ENCODE data around the gene APP. TPM values are rescaled to one million over a fixed set of nuclear protein-coding genes. Genes with fewer than 3 reads are reported as not detected.
"Not testable (repeated sequence)": the region's sequence is repeated elsewhere in the genome, so short reads cannot be mapped to it uniquely, and the experiment has no call there.

Gene APP
- total RNA-seq, 2 donors from 2014 or later: 410 to 411 TPM

DNA sequence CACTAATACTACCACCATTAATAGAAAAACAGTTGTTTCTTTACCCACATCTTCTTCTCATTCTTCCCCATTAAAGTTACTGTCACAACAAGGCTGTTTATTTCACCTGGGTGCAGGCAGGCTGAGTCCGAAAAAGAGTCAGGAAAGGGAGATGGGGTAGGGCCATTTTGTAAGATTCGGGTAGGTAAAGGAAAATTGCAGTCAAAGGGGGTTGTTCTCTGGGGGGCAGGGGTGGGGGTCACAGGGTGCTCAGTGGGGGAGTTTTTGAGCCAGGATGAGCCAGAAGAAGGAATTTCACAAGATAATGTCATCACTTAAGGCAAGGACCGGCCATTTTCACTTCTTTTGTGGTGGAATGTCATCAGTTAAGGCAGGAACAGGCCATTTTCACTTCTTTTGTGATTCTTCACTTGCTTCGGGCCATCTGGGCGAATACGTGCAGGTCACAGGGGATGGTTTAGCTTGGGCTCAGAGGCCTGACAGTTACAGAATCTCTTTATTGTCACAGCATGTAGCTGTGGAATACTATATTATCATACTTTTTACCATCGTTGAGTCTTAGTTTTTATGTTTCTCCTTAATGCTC, 89.3 kb downstream of the APP start:
- intact Hi-C loops (cut with DNase I); DNase-seq (ENCODE audit: low spot score): not testable (repeated sequence)

DNA sequence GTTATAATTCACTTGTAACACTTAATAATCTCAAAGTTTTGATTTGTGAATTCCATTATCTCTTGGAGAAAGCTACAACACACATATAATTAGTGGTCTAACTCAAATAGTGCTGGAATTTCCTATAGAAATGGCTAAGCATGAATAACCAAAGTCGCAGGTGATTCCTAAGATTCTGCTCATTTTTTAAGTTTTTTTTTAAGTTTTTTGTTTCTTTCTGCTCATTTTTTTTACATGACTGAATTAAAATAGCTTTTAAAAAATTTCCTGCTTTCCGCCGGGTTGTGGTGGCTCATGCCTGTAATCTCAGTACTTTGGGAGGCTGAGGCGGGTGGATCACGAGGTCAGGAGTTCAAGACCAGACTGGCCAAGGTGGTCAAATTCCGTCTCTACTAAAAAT, 90.4 kb downstream of the APP start:
- DNase-seq (ENCODE audit: low spot score): no peak
- intact Hi-C loops (cut with DNase I): no loop called here

DNA sequence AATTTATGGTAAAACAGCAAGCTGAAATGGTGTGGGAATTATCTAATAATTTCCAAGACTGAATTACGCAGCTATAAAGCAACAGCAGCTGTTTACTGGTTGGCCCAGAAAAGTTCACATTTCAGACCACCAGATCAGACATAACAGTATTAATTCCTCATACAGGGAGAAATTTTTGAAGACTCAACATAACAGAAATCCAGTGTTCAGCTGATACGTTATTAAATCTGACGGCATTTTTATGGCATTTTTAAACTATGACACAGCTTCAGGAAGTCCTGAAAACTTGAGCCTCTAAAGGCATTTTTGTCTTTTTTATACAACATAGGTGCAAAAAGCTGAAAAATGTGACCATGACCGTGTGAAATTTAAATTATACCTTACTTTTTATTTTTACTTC, 91.2 kb downstream of the APP start:
- no peak for DNase-seq (ENCODE audit: low spot score)
- intact Hi-C loops (cut with DNase I): no loop called here

DNA sequence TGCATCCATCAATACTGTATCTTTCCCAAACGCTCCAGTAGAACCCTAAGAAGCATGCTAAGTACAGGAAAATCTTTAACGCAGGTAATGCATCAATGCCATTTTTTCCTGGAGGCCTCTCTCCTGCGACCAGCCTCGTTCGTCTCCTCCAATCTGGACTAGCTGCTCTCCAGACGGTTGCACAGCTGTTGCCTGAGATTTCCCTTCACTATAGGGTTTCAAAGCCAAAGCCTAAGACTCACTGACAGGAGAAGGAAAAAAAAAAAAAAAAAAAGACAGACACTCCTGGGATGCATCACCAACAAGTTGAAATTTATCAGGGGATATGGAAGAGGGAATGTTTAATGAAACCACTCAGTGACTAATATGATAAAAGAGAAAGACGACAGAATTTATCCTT, 93.0 kb downstream of the APP start:
- DNase-seq (ENCODE audit: low spot score): no peak
- intact Hi-C loops (cut with DNase I): no loop called here

DNA sequence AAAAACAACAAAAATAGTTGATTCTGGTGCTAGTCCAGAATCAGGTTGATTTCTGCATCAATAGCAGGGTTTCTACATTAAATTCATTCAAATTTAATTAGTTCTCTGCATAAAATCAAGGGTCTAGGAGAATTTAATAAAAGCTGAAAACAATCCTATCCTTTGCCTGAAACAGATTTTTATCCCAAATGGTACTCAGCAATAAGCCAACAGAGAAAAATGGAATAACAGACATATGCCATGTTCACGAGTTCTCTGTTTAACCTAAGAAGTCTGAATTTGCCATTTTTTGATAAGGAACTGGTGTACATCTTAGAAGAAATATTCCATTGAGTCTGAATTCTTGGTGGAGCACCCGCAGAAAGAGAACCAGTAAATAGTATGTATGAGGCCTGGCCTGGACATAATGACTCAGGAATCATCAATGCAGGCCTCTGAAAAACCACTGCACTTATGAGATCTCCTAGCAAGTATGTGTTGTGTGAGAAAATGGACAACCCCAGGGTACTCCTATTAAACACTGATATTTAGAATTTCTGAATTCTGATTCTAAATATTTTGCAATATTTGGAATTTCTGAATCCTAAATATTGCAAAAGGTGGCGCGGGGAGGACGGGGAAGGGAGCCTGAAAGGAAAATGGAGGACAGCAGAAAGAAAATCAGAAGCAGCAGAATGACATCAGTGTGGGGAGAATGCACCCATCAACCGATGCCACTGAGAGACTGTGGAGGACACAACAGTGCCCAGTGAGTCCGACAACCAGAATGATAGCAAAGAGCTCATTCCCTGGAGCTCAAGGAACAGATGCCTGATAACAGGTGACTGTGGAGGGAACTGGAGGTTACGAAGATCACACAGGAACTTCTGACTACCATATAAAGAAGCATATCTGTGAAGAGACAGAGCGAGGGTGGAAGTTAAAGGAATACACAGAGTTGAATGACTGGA, 97.6 kb downstream of the APP start:
- intact Hi-C loops (cut with DNase I): no loop called here
- DNase-seq (ENCODE audit: low spot score): no peak

DNA sequence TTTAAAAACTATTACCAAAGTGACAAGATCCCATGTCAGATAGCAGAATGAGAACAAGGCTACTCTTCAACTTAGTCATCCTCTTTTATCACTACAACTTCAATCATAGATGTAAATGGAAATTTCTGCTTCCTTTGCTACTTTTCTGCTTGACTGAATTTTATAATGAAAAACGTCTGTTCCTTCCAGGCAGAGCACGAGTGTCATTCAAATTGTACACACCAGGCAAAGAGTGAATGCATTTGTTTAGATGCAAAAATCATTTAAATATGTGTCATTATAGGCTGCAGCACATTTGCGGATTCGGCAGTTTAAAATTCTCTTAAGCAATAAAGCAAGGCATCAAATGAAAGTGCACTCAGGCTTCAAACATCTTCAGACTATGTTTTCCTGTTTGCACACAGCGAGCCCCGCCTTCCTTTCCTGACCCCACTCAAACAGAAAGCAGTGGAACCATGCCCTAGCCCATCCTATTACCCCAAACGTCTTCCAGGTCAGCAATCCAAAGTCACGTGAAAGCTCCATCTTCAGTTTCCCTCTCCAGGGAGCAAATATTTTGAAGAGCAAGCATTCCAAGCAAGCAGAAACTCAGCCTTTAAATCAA, 99.6 kb downstream of the APP start:
- intact Hi-C loops (cut with DNase I): no loop called here
- DNase-seq (ENCODE audit: low spot score): no peak

DNA sequence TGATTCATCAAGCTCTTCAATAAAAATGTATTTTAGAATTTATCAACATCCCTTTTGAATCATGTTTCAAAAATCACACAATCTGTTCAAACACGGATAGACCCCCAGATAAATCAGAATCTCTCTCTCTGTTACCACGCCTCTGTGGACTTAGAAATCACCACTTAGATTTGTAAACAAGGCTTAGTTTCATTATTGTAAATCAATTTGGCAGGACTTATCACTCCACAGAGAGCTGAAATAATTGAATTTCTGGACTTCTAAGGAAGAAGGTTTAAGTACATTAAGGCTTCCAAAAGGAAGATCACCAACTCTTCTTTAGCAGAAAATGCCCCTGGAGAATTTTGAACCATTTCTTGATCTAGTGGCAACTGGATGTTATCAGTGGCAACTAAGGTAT, 100.4 kb downstream of the APP start:
- intact Hi-C loops (cut with DNase I): no loop called here
- no peak for DNase-seq (ENCODE audit: low spot score)

DNA sequence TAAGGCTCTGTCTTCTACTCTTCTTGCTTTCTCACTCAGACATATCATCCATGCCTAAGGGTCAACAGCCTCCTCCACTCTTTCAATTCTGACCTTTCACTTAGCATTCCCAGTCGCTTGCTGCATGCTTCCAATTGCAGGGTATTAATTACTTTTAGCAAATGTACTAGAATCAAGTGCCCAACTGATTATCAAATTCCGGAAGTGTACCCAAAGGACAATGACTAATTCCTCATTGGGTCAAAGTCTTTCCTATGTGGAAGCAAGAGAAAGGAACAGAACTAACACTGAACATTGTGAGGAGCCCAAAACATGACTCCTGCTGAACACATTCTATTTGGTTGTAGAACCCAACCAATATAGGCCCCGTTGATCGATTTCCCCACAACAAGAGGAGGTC, 101.8 kb downstream of the APP start:
- intact Hi-C loops (cut with DNase I): no loop called here
- DNase-seq (ENCODE audit: low spot score): no peak

DNA sequence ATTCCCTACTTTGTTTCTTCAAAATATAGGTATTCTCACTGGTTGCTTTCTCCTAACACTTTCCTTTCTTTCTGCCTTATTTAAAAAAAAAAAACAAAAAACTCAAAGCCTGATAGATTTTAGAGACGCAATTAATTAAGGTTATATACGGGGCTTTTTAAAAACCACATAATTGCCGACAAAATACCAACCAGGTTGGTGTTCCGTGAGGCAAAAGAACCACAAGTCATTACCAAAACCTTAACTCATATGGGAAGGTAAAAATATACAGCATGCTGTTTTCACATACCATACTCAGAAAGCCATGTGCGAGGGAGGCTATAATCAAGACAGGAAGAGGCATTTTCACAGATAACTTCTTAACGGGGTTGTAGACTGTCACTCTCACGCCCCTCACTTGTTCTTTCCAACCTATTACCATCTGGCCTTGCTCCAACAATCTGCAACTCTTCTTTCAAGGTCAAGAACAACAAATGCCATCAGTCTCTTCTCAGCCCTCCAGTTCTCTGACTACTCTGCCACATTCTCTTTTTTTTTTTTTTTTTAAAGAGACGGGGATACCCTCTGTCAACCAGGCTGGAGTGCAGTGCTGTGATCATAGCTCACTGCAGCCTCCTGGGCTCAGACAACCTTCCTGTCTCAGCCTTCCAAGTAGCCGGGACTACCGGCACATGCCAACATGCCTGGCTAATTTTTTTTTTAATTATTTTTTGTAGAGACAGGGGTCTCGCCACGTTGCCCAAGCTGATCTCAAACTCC, 102.6 kb downstream of the APP start:
- DNase-seq (ENCODE audit: low spot score): no peak
- intact Hi-C loops (cut with DNase I): no loop called here

DNA sequence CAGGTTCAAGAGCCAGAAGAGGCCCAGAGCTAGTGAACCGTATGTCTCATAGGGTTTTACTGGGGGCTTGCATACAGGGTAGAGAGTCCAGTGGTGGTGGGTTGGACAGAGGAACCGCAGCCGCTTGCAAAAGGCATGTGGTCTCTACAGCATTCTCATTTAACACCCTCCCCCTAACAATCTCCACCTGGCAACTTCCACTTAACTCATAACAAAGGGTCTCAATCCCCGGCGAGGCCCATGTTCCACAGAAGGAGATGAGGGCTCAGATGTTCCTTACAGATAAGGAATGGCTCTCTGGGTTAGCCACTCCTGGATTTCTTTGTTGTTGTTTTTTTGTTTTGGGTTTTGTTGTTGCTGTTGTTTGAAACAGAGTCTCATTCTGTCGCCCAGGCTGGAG, 106.1 kb downstream of the APP start:
- intact Hi-C loops (cut with DNase I): no loop called here
- DNase-seq (ENCODE audit: low spot score): no peak

DNA sequence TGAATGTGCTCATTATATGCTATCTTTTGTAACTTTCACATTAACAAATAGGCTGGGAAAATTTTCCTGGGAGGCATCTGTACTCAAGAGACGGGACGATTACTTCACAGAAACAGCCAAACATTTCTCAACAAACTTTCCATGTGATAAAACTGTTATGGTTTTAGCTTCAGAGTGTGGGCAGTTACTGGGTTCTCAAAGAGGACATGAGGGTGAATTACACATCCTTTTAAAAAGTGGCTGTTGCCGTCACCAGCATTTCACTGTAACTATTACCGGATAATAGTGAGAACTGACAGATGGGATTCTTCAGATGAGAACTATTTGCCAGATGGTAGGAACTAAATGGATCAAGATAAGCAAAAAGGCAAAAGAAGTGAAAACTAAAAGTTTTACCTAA, 109.1 kb downstream of the APP start:
- intact Hi-C loops (cut with DNase I): no loop called here
- no peak for DNase-seq (ENCODE audit: low spot score)

DNA sequence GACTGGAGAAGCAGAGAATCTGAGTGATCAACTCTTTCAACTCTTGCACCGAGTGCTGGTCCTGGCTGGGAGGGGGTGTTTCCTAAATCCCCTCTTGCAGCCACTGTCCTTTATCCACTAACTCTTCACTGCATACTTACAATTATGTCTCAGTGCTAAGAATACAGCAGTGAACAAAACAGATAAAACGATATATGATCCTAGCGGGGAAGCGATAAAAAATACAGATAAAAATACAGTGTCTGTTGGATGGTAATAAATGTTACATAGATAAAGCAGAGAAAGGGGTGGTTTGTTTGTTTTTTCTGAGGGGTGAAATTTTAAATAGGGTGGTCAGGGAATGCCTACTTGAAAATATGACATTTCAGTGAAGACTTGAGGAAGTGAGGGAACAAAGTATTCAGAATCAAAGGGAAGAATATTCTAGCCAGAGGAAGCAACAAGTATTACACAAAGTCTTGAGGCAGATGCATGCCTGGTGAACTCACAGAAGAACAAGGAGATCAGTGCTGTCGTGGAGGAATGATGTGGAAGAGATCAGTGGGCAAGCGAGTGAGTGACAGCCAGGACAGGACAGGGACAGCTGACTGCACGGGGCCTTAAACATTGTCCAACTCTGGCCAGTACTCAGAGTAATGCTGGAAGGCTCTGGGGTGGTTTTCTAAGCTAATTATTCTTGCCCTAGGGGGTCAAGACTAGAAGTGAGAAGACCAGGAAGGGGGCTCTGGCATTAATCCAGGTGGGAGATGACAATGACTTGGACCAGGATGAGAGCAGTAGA, 110.0 kb downstream of the APP start:
- intact Hi-C loops (cut with DNase I): no loop called here
- DNase-seq (ENCODE audit: low spot score): no peak

DNA sequence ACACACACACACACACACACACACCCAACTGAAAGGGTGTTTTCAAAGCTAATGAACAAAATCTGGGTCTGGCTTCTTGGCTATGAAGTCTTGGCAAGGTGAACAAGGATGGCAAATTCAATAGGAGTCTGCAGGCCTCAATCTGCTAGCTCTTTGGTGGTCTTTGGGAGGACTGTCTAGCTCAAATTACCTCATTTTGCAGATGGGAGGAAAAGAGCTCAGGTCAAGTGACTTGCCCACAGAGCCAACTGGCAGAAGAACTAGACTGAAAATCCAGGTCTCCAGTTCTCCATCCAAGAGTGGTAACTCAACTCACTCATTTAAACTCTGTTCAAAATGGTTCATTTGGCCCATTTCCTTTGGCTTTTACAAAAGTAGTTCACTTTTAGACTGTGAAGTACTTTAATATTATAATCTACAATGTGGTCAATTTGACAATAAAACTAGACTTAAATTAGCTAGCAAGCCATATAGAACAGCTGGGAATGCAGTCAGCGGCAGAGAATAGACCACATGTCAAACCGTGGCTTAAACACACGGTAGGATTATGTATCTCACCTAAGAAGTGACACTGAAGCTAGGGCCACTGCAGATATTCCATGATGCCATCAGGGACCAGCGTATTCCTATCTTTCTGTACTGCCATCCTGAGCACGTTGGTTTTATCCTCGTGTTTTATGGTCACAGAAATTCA, 112.9 kb downstream of the APP start:
- intact Hi-C loops (cut with DNase I): no loop called here
- no peak for DNase-seq (ENCODE audit: low spot score)

DNA sequence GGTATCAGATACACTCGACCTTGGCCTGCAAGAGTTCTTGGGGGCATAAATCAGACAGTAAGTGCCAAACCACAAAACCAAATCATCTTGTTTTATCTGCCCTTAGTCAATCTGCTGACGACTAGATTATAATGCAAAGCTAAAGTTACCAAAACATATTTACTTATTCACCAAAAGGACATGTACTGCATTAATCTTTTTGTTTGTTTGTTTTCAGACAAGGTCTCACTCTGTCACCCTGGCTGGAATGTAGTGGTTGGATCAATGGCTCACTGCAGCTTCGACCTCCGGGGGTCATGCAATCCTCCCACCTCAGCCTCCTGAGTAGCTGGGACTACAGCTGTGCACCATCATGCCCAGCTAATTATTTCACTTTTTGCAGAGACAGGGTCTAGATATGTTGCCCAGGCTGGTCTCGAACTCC, 114.7 kb downstream of the APP start:
- intact Hi-C loops (cut with DNase I): no loop called here
- no peak for DNase-seq (ENCODE audit: low spot score)

DNA sequence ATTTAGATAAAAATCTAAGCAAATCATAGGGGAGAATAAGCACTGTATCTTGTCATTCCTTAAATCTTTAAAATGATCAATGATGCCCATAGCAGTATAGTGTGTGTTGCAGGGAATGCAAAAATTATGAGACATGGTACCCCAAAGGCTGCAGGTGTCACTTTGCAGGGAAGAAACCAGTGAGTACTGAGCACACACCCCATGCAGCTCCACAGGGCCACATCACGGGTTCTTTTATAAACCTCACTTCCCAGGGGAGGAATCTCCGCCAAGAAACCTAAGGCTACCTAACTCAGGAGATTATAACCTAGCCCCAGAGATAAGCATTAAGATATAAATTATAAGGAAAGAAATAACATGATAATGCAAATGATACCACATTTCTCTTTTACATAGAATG, 115.6 kb downstream of the APP start:
- intact Hi-C loops (cut with DNase I): no loop called here

DNA sequence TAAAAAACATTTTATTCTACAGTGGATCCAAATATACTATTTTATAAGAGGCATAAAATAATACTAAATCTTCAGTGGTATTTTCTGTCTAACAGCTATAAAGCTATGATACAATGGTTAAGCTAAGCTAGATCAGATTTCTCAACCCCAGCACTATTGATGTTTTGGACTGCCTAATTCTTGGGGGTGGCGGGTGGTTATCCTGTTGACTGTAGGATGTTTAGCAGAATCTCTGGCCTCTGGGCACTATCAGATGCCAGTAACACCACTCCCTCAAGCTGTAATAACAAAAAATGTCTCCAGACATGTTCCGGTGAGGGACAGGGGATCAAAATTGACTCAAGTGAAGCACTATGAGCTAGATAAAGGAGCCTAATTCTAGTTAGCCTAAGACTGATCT, 118.5 kb downstream of the APP start:
- intact Hi-C loops (cut with DNase I): no loop called here
- no peak for DNase-seq (ENCODE audit: low spot score)

More for the DNA sequence above, 115.6 kb downstream of the APP start:
- DNase-seq (ENCODE audit: low spot score): no peak

DNA sequence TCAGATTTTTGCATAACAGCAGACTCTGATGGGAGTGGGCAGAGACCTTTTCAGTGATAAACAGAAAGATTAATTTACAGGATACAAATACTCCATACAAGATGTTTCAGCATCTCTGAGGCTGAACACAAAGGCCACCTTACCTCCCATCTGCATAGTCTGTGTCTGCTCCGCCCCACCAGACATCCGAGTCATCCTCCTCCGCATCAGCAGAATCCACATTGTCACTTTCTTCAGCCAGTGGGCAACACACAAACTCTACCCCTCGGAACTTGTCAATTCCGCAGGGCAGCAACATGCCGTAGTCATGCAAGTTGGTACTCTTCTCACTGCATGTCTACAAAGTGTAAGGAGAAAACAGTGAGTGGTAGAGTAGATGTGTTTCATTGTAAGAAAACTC, 119.7 kb downstream of the APP start:
- intact Hi-C loops (cut with DNase I): no loop called here
- DNase-seq (ENCODE audit: low spot score): no peak

DNA sequence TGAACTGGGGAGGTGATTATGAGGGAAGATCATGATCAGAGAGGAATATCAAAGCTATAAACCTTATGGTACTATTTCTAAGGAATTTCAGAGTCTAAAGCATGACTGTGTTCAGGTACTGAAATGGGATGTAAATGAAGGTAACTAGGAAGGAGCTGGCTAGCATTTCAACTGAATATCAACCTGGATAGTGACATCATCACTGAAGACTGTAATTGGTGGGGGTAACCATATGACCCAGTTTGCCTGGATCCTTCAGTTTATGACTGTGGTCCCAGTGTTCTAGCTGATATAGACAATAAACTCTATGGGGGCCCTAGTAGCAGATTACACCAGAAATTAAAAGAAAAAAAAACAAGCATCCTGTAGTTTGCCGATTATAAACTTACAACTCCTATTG, 120.8 kb downstream of the APP start:
- intact Hi-C loops (cut with DNase I): no loop called here
- DNase-seq (ENCODE audit: low spot score): no peak
